ENCODE measurements around the gene CTDSPL.
"Not testable (repeated sequence)": the region's sequence is repeated elsewhere in the genome, so short reads cannot be mapped to it uniquely, and the experiment has no call there.

The CTDSPL gene

DNA sequence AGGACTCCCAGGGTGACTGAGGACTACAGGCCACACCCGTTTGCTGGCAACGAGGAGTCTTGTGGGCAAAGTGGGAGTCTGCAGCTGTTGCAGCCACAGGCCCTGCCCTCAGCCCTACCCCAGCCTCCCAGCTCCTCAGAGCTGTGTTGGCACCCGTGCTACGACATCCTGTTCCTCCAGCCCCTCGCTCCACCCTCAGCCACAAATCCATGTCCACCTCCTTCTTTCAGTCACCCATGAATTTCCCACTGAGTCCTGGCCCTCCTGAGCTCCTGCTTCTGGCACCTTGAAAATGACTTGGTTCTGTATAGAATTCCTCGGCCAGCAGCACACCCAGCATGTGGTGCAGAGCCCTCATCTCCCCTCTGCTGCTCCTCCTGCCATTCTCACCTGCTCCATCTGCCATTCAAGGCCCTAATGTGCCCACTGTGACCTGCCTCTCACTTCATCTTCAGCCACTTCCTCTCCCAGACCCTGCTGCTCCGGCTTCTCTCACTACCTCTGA lies 108.0 kb downstream of the CTDSPL start:
- no peak overlapping the region for H3K9ac ChIP-seq (ENCODE audit: insufficient read length)
- no peaks in the 10 kb centered on the region for H3K9me3 ChIP-seq (ENCODE audit: low read depth, low read length)
- DNase-seq (ENCODE audit: low read depth, low spot score) = no peak
- H3K4me3 ChIP-seq = no peak overlapping the region
- no peaks in the 10 kb centered on the region for H3K36me3 ChIP-seq (ENCODE audit: insufficient read depth, low read length)
- H3K27ac ChIP-seq = no peak overlapping the region
- no peak for TF ChIP-seq EZH2 (IDR thresholded peaks at IDR 0.05)
- TF ChIP-seq FOXP2 (optimal IDR thresholded peaks at IDR 0.05; ENCODE audit: control extremely low read depth, extremely low read length, insufficient read depth) = no peak
- TF ChIP-seq POLR2AphosphoS5 (IDR thresholded peaks at IDR 0.05; ENCODE audit: borderline replicate concordance, low read depth, low read length) = no peak

DNA sequence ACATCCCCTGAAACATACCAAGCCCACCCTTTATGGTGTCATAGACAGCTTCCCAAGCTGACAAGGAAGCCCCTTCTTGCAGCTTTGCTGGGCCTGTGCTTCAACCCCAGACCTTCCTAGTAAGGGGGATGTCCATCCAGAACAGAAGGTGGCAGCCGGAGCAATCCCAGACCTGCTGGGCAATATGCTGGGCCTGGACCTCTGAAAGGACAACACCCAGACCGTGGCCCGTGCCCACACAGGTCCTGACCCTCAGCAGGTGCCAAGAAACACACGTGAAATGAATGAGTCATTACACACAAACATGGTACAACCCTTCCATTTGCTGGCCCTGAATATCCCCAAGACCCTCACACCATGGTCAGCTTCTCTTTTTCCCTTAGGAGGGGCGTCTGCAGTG lies 109.1 kb downstream of the CTDSPL start:
- DNase-seq (ENCODE audit: low read depth, low spot score) = no peak
- no peak overlapping the region for H3K9ac ChIP-seq (ENCODE audit: insufficient read length)
- no peak for TF ChIP-seq POLR2AphosphoS5 (IDR thresholded peaks at IDR 0.05; ENCODE audit: borderline replicate concordance, low read depth, low read length)
- no peak for TF ChIP-seq EZH2 (IDR thresholded peaks at IDR 0.05)
- no peak for TF ChIP-seq FOXP2 (optimal IDR thresholded peaks at IDR 0.05; ENCODE audit: control extremely low read depth, extremely low read length, insufficient read depth)
- peaks cover under 1% of the 10 kb centered on the region; the same call in 1 of the 2 replicates for H3K36me3 ChIP-seq (ENCODE audit: insufficient read depth, low read length)
- H3K27ac ChIP-seq = no peak overlapping the region
- H3K9me3 ChIP-seq (ENCODE audit: low read depth, low read length) = no peaks in the 10 kb centered on the region
- no peak overlapping the region for H3K4me3 ChIP-seq

DNA sequence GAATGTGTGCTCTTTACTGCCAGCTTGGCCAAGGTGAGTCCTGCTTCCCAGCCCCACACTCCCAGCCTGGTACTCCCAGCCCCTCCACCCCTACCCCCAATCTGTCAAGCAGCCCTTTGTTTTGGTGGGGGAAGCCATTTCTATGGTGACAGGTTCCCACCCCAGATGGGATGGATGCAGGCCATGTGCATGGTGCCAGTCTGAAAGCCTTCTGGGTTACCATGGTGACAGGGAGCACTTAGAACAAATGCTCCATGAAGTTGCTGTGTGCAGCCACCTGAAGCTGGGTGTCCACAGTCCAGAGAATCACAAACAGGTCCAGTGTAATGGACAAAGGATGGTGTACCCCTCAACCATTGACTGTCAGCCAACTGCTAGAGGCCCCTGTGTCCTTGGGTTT lies 109.8 kb downstream of the CTDSPL start:
- Histone ChIP-seq H3K9ac (ENCODE audit: insufficient read length) (no peak overlapping the region), H3K27ac (no peak overlapping the region), H3K9me3 (ENCODE audit: low read depth, low read length) (no peaks in the 10 kb centered on the region), H3K4me3 (no peak overlapping the region), H3K36me3 (ENCODE audit: insufficient read depth, low read length) (peaks cover 3% of the 10 kb centered on the region; the same call in 1 of the 2 replicates)
- DNase-seq (ENCODE audit: low read depth, low spot score) = no peak
- TF ChIP-seq EZH2 (IDR thresholded peaks at IDR 0.05) (no peak), FOXP2 (optimal IDR thresholded peaks at IDR 0.05; ENCODE audit: control extremely low read depth, extremely low read length, insufficient read depth) (no peak), POLR2AphosphoS5 (IDR thresholded peaks at IDR 0.05; ENCODE audit: borderline replicate concordance, low read depth, low read length) (no peak)

DNA sequence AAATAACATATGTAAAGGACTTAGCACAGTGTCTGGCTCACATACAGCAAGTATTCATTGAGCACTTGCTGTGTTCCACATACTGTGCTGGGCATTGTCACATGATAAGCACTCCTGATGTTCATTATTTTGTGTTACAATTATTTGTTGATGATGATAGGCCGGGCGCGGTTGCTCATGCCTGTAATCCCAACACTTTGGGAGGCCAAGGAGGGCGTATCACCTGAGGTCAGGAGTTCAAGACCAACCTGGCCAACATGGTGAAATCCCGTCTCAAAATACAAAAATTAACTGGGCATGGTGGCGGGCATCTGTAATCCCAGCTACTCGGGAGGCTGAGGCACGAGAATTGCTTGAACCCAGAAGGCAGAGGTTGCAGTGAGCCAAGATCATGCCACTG lies 110.4 kb downstream of the CTDSPL start:
- H3K9ac ChIP-seq (ENCODE audit: insufficient read length); DNase-seq (ENCODE audit: low read depth, low spot score); H3K4me3 ChIP-seq; H3K36me3 ChIP-seq (ENCODE audit: insufficient read depth, low read length); H3K27ac ChIP-seq; H3K9me3 ChIP-seq (ENCODE audit: low read depth, low read length): not testable (repeated sequence)

DNA sequence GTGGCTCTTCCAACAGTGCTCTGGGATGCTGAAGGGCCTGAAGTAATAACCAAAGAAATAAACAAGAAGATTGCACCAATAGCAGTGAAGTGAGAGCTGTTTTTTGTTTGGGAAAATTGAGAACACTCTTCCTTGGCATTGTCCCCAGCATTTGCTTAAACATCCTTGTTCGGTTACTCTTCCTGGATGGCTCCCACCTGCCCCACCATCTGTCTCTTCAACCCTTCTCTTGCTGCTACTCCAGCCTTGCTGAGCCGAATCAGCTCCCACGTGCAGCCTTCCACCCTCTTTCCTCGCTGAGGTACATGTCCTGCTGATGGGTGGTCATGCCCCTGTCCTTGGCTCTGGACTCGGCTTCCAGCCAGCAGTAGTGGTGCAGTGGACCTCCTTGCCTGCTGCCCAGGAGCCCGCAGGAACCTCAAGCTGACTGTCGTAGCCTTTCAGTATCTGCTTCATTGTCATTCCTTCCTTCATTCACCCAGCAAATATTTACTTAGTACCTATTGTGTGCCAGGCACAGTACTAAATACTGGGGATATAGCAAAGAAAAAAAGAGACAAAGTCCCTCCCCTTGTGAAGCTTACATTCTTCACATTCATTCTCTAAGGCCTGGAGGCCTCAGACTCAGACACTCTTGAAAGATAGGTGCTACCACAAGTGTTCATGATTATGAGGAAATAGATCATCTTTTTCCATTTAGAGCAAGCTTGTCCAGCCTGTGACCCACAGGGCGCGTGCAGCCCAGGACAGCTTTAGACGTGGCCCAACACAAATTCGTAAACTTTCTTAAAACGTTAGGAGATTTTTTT lies 111.8 kb downstream of the CTDSPL start:
- H3K36me3 ChIP-seq (ENCODE audit: insufficient read depth, low read length) = peaks cover 3% of the 10 kb centered on the region; the same call in 1 of the 2 replicates
- H3K9ac ChIP-seq (ENCODE audit: insufficient read length) = no peak overlapping the region
- H3K27ac ChIP-seq = no peak overlapping the region

DNA sequence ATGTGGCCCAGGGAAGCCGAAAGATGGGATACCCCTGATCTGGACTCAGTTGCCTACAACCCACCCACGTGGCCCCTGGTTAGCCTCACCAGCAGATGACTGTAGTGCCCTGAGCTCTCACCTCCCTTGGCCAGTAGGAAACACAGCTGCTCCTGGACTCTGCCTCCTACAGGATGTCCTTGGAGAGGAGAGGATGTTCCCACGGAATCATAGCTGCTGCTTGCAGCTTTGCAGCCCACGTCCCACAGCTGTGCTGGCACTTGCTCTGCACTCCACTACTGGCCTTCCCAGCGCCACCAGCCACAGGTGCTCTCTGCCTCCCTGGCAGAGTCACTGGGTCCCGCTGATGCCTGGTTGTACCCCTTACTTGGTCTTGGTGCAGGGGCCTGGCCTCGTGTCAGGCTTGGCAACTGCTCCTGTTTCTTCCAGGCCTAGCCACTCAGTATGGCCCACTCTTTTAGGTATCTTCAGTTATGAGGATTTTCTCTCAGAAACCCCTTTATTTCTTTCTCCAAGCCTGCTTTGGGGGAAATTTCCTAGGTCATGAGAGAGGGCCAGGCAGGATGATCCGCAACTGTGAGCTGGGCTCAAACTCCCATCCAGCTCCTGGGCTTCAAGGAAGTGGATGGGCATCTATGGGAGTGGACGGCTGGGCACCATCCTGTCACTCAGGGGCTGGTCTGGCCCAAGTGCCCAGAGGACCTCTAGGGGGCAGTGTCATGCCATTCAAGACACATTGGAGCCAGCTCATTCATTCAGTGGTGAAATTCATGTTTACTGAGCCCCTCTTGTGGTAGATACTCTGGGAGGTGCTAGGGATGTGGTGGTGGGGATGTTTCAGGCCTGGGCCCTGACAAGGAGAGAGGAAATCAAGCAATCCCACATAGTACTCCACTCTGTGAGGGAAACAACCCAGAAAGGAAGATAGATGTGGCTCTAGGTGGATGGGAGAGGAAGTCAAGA lies 112.7 kb downstream of the CTDSPL start:
- no peaks in the 10 kb centered on the region for H3K9me3 ChIP-seq (ENCODE audit: low read depth, low read length)
- TF ChIP-seq POLR2AphosphoS5 (IDR thresholded peaks at IDR 0.05; ENCODE audit: borderline replicate concordance, low read depth, low read length) (no peak), FOXP2 (optimal IDR thresholded peaks at IDR 0.05; ENCODE audit: control extremely low read depth, extremely low read length, insufficient read depth) (no peak), EZH2 (IDR thresholded peaks at IDR 0.05) (no peak)

More for the DNA sequence above, 111.8 kb downstream of the CTDSPL start:
- H3K4me3 ChIP-seq = no peak overlapping the region
- no peak for DNase-seq (ENCODE audit: low read depth, low spot score)
- H3K9me3 ChIP-seq (ENCODE audit: low read depth, low read length) = no peaks in the 10 kb centered on the region
- TF ChIP-seq EZH2 (IDR thresholded peaks at IDR 0.05) (no peak), FOXP2 (optimal IDR thresholded peaks at IDR 0.05; ENCODE audit: control extremely low read depth, extremely low read length, insufficient read depth) (no peak), POLR2AphosphoS5 (IDR thresholded peaks at IDR 0.05; ENCODE audit: borderline replicate concordance, low read depth, low read length) (no peak)

DNA sequence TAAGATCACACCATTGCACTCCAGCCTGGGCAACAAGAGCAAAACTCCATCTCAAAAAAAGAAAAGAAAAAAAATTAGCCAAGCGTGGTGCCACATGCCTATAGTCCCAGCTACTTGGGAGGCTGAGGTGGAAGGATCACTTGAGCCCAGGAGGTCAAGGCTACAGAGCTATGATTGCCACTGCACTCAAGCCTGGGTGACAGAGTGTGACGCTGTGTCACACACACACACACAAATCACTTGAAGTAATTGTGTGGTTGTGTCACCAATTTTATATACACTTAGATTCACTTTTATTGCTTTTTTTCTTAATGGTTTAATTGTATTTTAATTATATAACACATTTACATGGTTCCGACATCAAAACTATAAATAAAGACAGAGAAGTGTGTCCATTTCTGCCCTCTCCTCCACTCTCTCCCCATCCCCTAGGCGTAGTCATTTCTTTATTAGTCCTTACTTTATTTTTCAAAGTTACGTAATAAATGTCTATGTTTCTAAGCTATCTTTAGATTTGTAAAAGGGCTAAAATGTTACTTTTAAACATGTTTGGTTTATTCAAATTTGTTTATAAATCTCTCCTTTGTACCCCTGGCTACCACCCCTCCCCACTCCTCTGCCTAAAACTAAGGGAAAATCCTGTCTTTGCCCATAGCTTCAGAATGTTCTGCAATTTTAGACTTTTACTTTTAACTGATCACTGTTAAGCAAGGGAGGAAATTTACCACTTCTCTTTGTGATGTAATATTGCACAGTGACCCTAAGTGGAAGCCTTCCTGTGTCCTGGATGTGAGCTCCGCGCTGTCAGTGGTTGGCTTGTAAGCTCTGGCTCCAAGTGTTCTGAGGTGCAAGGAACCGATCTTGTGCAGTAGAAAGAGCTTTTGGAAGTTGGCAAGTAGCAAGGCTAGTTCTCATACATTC lies 118.1 kb downstream of the CTDSPL start:
- no peak for DNase-seq (ENCODE audit: low read depth, low spot score)
- H3K9me3 ChIP-seq (ENCODE audit: low read depth, low read length) = no peaks in the 10 kb centered on the region
- TF ChIP-seq FOXP2 (optimal IDR thresholded peaks at IDR 0.05; ENCODE audit: control extremely low read depth, extremely low read length, insufficient read depth) (no peak), EZH2 (IDR thresholded peaks at IDR 0.05) (no peak), POLR2AphosphoS5 (IDR thresholded peaks at IDR 0.05; ENCODE audit: borderline replicate concordance, low read depth, low read length) (no peak)
- no peak overlapping the region for H3K27ac ChIP-seq
- no peak overlapping the region for H3K9ac ChIP-seq (ENCODE audit: insufficient read length)
- no peak overlapping the region for H3K4me3 ChIP-seq
- H3K36me3 ChIP-seq (ENCODE audit: insufficient read depth, low read length) = peaks cover 3% of the 10 kb centered on the region; the same call in 1 of the 2 replicates

More for the DNA sequence above, 112.7 kb downstream of the CTDSPL start:
- Histone ChIP-seq H3K36me3 (ENCODE audit: insufficient read depth, low read length) (peaks cover 3% of the 10 kb centered on the region; the same call in 1 of the 2 replicates), H3K4me3 (no peak overlapping the region), H3K27ac (no peak overlapping the region), H3K9ac (ENCODE audit: insufficient read length) (no peak overlapping the region)
- no peak for DNase-seq (ENCODE audit: low read depth, low spot score)
